GM19351 (cell line): Measurements from ENCODE around the gene EIF4E1B.
"Not testable (repeated sequence)": the region's sequence is repeated elsewhere in the genome, so short reads cannot be mapped to it uniquely, and the experiment has no call there.

Experiments
- ATAC-seq: cut with Tn5 transposase; IDR thresholded peaks from one replicate; pipeline ENCODE4 v1.9.1; 2021; ENCODE audit warnings: mild to moderate bottlenecking, moderate library complexity; ENCODE audit not compliant: unreplicated experiment

The EIF4E1B gene

GRCh38 chr5:176629853-176630680, at the start of gene EIF4E1B, which contains the start of gene SNCB:
Gene EIF4E1B (plus strand): TSS chr5:176630675. CDS start chr5:176642788, 12,113 bp downstream.
Gene SNCB (minus strand): TSS chr5:176630534. CDS start chr5:176629654, 880 bp downstream.
- ATAC-seq = peak; percentile 91

GRCh38 chr5:176581361-176581760, 49.1 kb upstream of the EIF4E1B start:
- no peak for ATAC-seq

GRCh38 chr5:176583076-176583475, 47.4 kb upstream of the EIF4E1B start:
- no peak for ATAC-seq

GRCh38 chr5:176587398-176587797, 43.1 kb upstream of the EIF4E1B start:
- no peak for ATAC-seq

- ATAC-seq = no peak
These were observed 42.2 kb upstream of the EIF4E1B start for GRCh38 chr5:176588297-176588696.

GRCh38 chr5:176589039-176589769, 41.3 kb upstream of the EIF4E1B start:
- ATAC-seq = no peak

- no peak for ATAC-seq
These were observed 40.3 kb upstream of the EIF4E1B start for GRCh38 chr5:176590035-176590717.

- not testable (repeated sequence) for ATAC-seq
These were observed 38.8 kb upstream of the EIF4E1B start for GRCh38 chr5:176591667-176592066.

- ATAC-seq = no peak
These were observed 37.9 kb upstream of the EIF4E1B start for GRCh38 chr5:176592573-176592972.

GRCh38 chr5:176593273-176593869, 37.1 kb upstream of the EIF4E1B start:
- no peak for ATAC-seq

GRCh38 chr5:176594554-176594953, 35.9 kb upstream of the EIF4E1B start:
- ATAC-seq = no peak

GRCh38 chr5:176595386-176595943, 35.0 kb upstream of the EIF4E1B start:
- no peak for ATAC-seq

GRCh38 chr5:176596069-176596644, 34.3 kb upstream of the EIF4E1B start:
- ATAC-seq = no peak

GRCh38 chr5:176596689-176597416, 33.6 kb upstream of the EIF4E1B start:
- peak; percentile 71 for ATAC-seq

- no peak for ATAC-seq
These were observed 32.8 kb upstream of the EIF4E1B start for GRCh38 chr5:176597417-176598389.

GRCh38 chr5:176599749-176600430, 30.6 kb upstream of the EIF4E1B start:
- not testable (repeated sequence) for ATAC-seq

- no peak for ATAC-seq
These were observed 28.5 kb upstream of the EIF4E1B start for GRCh38 chr5:176601901-176602482.
